ENCODE measurements around the gene WIPI1. TPM values are rescaled to one million over a fixed set of nuclear protein-coding genes. Genes with fewer than 3 reads are reported as not detected.

Gene WIPI1
- total RNA-seq, 1 experiment from 2014 or later: 29.3 TPM

GRCh38 chr17:68497885-68498319 is 40.6 kb upstream of the WIPI1 start (continued):
- no peak for TF ChIP-seq USF1 (CRISPR knock-in tag; IDR thresholded peaks at IDR 0.05)
- TF ChIP-seq ZNF232 (CRISPR knock-in tag; IDR thresholded peaks at IDR 0.05): no peak
- no peak for TF ChIP-seq ZMAT4 (CRISPR knock-in tag; IDR thresholded peaks at IDR 0.05)
- no peak for TF ChIP-seq CREM (CRISPR knock-in tag; IDR thresholded peaks at IDR 0.05)
- no peak for TF ChIP-seq AFF4 (CRISPR knock-in tag; IDR thresholded peaks at IDR 0.05; ENCODE audit: borderline replicate concordance)
- no peak for TF ChIP-seq KAT7 (CRISPR knock-in tag; IDR thresholded peaks at IDR 0.05; ENCODE audit: borderline replicate concordance)
- TF ChIP-seq, protein P1, sequence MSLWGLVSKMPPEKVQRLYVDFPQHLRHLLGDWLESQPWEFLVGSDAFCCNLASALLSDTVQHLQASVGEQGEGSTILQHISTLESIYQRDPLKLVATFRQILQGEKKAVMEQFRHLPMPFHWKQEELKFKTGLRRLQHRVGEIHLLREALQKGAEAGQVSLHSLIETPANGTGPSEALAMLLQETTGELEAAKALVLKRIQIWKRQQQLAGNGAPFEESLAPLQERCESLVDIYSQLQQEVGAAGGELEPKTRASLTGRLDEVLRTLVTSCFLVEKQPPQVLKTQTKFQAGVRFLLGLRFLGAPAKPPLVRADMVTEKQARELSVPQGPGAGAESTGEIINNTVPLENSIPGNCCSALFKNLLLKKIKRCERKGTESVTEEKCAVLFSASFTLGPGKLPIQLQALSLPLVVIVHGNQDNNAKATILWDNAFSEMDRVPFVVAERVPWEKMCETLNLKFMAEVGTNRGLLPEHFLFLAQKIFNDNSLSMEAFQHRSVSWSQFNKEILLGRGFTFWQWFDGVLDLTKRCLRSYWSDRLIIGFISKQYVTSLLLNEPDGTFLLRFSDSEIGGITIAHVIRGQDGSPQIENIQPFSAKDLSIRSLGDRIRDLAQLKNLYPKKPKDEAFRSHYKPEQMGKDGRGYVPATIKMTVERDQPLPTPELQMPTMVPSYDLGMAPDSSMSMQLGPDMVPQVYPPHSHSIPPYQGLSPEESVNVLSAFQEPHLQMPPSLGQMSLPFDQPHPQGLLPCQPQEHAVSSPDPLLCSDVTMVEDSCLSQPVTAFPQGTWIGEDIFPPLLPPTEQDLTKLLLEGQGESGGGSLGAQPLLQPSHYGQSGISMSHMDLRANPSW (CRISPR knock-in tag; conservative IDR thresholded peaks at IDR 0.05; ENCODE audit: low read depth): no peak

GRCh38 chr17:68495081-68495480 is 37.8 kb upstream of the WIPI1 start:
- no peak overlapping the region for H3K4me3 Mint-ChIP-seq
- H3K27ac Mint-ChIP-seq: no peak overlapping the region
- peaks cover 6% of the 10 kb centered on the region; the same call in 1 of the 2 replicates for H3K4me1 Mint-ChIP-seq
- ChIA-PET CTCF (no interaction called here), POLR2A (no interaction called here)
- ATAC-seq (no peak), DNase-seq (ENCODE audit: low spot score) (no peak)
- peaks cover 21% of the 10 kb centered on the region for H3K9me3 Mint-ChIP-seq
- no peaks in the 10 kb centered on the region; the same call in none of the 2 replicates for H3K27me3 Mint-ChIP-seq (ENCODE audit: low read depth)
- H3K36me3 Mint-ChIP-seq: peaks cover 5% of the 10 kb centered on the region
- TF ChIP-seq ZNF219 (CRISPR knock-in tag; IDR thresholded peaks at IDR 0.05; ENCODE audit: borderline replicate concordance) (no peak), E2F5 (CRISPR knock-in tag; IDR thresholded peaks at IDR 0.05) (no peak), TEAD4 (CRISPR knock-in tag; IDR thresholded peaks at IDR 0.05) (no peak), PRRX2 (CRISPR knock-in tag; IDR thresholded peaks at IDR 0.05) (no peak), TP53 (CRISPR knock-in tag; IDR thresholded peaks at IDR 0.05) (no peak), ZNF416 (CRISPR knock-in tag; IDR thresholded peaks at IDR 0.05) (no peak), MYBL2 (CRISPR knock-in tag; IDR thresholded peaks at IDR 0.05) (no peak), PREB (CRISPR knock-in tag; IDR thresholded peaks at IDR 0.05; ENCODE audit: borderline replicate concordance) (no peak), NFATC4 (CRISPR knock-in tag; IDR thresholded peaks at IDR 0.05) (no peak), AFF4 (CRISPR knock-in tag; IDR thresholded peaks at IDR 0.05; ENCODE audit: borderline replicate concordance) (no peak), FOXP1 (CRISPR knock-in tag; IDR thresholded peaks at IDR 0.05; ENCODE audit: borderline replicate concordance) (no peak), ESRRA (CRISPR knock-in tag; IDR thresholded peaks at IDR 0.05; ENCODE audit: borderline replicate concordance) (no peak)
- TF ChIP-seq, protein P2, sequence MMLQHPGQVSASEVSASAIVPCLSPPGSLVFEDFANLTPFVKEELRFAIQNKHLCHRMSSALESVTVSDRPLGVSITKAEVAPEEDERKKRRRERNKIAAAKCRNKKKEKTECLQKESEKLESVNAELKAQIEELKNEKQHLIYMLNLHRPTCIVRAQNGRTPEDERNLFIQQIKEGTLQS (CRISPR knock-in tag; conservative IDR thresholded peaks at IDR 0.05): no peak
- TF ChIP-seq, protein P1 (CRISPR knock-in tag; conservative IDR thresholded peaks at IDR 0.05; ENCODE audit: low read depth): no peak

Data from WTC11 (cell line).